Measurements from ENCODE around the gene VAMP3.

VAMP3 gene, protein sequence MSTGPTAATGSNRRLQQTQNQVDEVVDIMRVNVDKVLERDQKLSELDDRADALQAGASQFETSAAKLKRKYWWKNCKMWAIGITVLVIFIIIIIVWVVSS

DNA sequence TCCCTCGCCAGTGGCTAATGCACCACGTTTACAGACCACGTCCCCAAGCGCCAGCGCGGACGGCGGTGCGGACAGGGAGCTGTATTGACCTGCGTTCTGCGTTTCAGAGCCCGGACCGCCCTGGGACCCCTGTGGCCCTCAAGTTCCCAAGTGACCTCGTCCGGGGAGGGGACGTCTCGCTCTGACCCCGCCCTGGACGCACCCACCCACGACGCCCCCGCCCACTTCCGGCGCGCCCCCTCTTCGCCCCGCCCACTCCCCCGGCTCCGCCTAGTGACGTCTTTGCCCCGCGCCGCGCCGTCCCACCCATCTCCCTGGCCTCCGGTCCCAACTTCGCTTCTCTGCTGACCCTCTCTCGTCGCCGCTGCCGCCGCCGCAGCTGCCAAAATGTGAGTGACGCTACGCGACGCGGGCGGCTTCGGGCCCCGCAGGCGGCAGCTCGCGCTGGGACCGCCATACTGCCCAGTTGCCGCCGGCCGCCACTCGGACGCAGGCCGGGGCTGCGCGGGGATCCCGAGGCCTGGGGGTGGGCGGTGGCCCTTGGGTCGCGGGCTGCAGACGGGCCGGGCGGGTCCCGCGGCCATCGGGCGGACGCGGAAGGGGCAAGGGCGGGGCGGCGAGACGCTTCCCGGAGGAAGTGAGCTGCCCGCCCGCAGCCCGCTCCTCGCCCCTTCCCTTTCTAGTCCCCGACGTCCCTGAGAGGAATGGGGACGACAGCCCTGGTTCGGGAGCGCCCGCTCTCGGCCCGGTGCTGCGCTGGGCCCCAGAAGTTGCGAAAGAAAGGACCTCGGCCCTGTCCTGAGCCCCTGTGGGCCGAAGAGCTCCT, at the start of gene VAMP3:
VAMP3 (plus strand) TSS at position 300 of the 826 bp plus-strand sequence; CDS start at position 388, 88 bp downstream.
- DNase-seq = peak; percentile 87

DNA sequence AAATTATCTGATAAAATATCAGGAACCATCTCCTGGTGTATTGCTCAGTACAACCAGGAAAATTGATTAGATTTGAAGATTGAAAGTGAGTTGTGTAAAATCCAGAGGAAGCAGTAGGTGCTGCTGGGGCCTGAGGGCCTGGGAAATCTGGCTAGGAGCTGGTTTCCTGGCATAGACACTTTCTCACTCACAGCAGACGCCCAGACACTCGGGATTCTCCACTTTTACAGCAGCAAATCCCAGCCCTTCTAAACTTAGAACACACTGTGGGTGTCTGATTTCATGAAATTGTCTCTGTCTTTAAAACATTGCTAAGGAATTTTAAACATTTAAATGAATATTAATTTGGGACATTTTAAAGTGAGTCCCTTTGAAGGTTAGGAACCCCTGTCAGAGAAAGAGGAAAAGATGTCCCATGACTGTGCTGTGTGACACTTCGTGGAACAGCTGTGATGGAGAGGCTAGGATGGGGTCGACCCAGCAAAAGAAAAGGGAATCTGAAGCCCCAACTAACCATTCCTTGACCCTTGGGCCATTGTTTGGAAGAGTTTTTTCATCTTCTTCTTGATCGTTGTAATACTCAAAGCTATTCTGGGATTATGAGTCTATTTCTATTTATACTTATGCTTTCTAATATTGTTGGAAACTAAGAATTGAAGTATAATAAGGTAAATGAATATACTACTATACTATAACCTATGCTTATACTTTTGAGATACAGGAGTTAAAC, 49.0 kb upstream of the VAMP3 start:
- DNase-seq = no peak

DNA sequence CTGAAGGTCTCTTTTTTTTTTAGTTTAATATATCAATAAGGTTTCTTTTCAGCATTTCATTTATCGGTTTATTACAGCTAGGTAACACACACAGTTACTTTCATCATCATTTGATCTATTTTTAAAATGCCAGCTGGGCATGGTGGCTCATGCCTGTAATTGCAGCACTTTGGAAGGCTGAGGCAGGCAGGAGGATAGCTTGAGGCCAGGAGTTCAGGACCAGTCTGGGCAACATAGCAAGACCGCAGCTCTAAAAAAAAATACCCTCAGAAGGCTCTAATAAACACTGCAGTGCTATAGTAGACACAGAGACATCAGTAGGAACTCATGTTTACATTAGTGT, 48.5 kb upstream of the VAMP3 start:
- DNase-seq = no peak

DNA sequence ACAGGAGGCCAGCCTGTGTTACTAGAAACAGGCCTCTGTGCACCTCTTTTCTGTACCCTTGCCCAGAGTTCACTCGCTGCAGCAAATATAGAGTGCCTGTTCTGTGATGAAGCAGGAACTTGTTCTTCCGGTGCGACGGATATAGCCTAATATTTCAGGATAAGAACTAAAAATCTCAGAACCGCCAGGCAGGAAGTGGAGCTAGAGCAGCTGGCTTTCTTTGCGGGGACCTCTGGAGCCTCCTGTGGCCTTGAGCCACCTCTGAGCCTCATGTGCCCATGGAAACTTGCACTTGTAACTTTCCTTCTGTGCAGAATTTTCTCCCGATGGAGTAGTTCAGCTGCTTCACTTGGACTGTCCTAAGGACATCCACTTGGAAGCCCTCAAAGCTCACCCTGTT, 44.5 kb upstream of the VAMP3 start:
- no peak for DNase-seq

DNA sequence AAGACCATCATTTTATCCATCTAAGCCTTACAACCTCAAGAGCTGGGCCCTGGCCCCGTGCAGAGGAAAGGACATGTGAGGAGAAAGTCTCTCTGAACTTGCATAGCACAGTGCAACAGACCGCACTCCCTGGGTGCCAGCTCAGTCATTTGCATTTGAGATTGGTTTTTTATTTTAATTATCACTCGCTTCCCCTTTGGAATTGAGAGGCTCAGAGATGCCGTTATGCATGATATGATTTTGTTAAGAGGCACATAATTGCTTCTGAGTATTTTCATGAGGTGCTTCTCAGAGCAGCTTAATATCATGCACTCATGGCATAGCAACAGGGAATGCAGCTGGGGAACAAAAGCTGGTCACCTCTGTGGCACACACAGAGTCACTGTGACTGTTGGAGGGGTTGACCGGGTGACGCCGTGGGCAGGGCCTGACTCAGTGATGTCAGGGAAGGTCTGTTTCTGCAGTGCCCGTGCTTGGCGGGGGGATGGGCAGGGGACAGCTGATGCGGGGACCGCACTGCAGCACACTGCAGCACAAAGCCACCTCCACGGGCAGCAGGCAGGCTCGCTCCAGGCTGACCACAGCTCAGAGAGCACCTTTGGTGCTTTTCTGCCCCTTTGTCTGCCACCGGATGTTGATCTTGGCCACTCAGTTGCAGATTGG, 43.2 kb upstream of the VAMP3 start:
- DNase-seq = no peak

DNA sequence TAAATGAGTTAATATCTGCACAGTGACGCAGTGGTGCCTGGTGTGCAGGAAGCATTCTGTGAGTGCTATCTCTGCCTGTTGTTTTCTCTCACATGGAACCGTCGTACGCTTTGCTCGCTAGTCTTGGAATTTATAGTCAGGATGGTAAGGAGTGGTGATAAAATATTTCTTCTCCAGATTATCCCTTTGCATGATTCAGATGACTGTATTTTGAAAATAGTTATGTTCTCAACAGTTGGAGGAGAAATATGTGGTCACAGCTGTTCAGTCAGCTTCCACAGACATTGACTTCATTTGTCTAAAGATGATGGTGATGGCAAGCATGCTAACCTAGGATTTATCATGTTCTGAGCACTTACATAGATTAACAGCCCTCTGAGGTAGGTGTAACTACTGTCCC, 41.3 kb upstream of the VAMP3 start:
- DNase-seq = no peak

DNA sequence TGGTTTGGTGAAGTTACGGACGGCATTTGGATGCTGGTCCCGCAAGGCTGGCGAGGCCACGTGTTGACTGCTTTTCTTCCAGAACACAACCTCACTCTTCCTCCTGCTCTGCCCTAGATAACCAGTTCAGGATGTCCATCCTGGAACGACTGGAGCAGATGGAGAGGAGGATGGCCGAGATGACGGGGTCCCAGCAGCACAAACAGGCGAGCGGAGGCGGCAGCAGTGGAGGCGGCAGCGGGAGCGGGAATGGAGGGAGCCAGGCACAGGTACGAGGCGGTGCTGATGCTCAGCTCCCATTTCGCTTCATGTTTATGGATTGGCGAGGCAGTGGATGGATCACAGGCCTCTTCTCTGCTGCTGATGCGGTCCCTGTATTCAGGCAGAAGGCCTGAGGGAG, 38.8 kb upstream of the VAMP3 start:
- DNase-seq = no peak

DNA sequence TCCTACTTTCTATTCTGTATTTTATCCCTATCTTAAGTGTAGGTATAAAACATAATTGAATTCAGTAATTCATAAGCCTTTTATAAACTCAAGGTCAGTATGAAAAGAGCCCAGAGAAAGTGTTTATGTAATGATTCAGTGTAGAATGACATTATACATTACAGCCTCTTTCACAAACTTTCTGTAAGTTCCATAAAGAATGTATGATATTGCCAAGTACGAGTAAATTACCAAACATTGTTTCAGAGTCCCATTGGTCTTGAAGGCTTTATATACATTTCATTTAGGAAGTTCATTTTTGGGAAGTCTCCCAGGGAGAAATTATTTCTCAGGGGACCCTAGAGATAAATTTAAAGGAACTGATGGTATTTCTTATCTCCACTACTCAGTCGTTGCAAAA, 37.8 kb upstream of the VAMP3 start:
- DNase-seq = no peak

DNA sequence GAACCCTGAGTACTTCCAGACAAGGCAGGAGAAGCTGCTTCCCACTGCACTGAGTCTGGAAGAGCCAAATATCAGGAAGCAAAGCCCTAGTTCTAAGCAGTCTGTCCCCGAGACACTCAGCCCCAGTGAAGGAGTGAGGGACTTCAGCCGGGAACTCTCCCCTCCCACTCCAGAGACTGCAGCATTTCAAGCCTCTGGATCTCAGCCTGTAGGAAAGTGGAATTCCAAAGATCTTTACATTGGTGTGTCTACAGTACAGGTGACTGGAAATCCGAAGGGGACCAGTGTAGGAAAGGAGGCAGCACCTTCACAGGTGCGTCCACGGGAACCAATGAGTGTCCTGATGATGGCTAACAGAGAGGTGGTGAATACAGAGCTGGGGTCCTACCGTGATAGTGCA, 33.1 kb upstream of the VAMP3 start:
- no peak for DNase-seq

DNA sequence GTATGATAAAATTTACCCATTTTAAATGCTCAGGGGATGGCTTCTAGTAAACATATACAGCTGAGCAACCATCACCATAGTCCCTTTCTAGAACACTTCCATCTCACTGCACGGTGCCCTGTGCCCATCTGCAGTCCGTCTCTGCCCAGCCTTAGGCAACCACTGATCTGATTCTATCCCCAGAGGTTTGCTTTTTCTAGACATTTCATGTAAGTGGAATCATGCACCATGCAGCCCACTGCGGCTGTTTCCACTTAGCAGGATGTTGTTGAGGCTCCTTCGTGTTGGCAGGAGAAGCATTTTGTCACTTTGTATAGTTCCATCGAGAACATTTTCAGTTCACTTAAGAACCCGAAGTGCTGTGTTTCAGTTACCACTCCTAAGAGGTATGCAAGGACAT, 27.8 kb upstream of the VAMP3 start:
- no peak for DNase-seq

DNA sequence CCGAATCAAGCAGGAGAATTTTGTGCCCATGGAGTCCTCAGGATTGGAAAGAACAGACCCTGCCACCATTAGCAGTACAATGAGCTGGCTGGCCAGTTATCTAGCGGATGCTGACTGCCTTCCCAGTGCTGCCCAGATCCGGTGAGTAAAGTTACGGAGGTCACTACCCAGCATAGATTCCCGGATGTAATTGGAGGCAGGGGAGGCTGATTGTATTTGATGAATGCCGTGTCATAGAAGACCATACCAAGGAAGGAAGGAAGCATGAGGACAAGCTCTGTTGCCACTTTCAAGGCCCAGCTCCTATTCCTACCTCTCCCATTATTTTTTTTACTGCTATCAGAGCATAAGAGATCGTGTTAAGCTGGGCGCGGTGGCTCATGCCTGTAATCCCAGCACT, 26.2 kb upstream of the VAMP3 start:
- no peak for DNase-seq

DNA sequence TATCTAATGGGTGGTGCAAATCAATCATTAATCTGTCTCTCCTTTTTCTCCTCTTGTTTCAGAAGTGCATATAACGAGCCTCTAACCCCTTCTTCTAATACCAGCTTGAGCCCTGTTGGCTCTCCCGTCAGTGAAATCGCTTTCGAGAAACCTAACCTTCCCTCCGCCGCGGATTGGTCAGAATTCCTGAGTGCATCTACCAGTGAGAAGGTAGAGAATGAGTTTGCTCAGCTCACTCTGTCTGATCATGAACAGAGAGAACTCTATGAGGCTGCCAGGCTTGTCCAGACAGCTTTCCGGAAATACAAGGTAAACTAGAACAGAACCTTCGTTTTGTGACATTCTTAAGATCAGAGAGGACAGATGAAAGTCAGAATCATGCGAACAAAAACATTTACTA, 25.3 kb upstream of the VAMP3 start:
- no peak for DNase-seq

DNA sequence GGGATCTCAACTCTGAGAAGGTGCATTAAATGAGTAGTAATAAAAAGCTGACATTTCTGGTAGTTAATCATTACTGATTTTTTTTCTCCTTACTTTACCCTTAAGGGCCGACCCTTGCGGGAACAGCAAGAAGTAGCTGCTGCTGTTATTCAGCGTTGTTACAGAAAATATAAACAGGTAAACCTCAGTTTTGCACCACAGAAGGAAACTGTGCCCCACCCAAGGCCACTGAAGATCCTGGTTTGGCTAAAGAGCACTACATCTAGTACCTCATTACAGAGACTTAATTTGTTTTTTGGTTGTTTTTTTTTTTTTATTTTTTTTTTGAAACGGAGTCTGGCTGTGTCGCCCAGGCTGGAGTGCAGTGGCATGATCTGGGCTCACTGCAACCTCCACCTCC, 23.5 kb upstream of the VAMP3 start:
- DNase-seq = no peak

DNA sequence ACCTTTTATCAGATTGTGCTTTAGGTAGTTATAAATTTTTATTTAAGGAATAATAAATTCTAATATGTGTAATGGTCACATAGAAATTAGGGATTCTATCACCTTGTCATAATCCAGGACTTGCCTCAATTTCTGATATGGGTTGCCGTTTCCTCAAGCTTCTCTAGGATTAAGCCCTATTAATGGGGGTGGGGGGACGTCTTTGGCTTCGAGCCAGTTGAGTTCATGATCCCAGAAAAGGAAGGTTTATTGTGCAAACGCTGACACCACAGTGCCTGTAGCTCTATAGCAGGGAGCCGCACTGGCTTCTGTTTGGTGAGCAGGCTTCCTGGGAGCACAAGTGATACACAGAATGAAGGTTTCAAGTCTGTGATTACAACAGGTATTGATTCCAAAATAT, 22.0 kb upstream of the VAMP3 start:
- no peak for DNase-seq

DNA sequence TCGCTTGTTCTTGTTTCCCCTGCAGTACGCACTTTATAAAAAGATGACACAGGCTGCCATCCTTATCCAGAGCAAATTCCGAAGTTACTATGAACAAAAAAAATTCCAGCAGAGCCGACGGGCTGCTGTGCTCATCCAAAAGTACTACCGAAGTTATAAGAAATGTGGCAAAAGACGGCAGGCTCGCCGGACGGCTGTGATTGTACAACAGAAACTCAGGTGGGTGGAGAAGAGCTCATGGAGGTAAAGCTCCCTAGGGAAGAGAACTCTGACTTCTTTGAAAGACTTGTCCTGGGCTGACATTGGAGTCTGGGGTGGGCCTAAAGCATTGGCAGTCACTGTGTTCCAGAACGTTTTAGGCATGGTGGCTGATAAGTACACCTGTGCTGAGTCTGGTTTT, 19.9 kb upstream of the VAMP3 start:
- no peak for DNase-seq

DNA sequence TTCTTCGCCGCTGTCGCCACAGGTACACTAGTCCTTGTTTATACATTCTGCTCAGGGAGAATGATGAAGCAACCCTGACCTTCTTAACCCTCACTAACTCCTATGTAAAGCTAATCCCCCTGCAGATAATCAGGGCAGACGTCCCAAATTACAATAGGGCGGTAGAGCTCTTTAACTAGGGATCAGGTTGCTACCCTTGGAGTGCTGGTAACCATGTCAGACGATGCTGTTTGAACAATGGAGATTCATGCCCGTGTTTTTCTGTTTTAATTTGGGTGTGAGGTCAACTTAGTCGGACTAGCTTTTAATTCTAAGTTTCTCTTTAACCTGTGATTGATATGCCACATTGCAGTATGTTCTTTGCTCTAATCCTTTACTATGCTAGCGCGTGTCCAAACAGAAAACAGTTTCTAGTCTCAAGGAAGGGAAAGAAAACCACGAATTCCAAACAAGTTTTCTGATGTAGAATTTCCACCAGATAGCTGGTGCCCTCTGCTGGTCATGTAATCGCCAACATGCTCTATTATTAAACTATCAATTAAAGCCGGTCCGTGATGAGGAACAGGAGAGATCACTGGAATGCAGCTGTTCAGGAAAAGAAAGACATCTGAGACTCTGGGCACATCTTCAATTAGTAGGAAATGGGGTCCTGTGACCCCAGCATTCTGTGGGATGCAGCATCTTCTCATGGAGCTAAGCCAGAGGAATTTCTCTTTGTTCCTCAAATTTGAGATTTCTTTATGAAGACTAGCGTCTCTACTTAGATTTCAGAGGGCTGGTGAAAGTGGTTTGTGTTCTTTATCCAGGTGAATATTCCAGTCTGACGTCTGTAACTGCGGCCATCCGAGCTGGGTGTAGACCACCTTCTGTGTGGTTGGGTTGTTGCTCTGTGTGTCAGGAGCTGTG, 18.3 kb upstream of the VAMP3 start:
- peak; percentile 46 for DNase-seq

DNA sequence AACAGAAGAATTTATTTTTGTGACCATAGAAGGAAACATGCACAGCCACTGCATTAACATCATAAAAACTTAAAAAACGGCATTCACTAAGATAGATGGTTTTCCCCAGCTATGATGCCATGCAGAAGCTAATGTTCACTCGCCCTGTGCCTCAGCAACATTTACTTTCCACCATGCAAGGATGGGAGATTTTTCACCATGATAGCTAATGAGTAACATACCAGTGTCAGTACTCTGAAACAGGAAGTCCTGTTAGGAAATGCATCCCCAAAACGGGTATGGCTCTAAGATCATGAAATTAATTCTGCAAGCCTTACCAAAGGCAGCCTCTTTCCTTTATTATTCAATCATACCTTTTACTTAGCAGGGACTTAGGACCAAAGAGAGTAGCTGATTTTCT, 17.5 kb upstream of the VAMP3 start:
- DNase-seq = no peak

DNA sequence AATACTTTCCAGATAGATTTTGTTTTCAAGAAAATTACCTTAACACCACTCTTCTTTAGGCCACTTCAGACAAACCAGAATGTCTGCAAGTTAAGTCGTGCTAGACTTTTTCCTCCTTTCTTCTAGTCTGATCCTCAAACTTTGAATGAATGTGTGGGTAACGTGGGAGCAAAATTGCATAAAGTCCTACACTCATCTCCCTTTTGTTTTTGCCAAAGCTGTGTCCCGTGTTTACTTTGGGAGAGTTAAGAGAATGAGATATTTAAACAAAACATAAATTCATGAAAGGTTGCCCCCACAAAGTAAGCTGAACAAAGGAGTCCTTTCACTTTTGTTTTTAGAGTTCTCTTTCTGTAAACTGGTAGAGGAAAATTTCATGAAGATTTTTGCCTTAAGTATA, 16.9 kb upstream of the VAMP3 start:
- no peak for DNase-seq

DNA sequence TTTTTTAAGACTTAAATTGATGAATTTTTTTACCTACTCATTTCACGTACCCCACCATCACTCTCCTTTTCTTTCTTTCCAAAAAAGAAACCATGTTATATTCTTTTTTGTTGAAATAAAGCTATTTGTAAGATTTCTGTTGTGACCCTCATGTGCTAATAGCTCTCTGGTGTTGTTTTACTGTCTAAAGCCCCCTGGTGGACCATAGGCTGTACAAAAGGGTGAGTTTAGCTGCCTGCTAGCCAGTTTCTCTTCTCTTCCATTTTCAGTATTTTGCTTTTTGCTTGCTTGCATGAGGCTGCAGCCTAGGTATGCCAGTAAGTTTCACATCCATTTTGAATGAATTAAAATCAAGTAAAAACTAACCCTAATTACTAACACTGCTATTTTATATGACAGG, 15.6 kb upstream of the VAMP3 start:
- no peak for DNase-seq

DNA sequence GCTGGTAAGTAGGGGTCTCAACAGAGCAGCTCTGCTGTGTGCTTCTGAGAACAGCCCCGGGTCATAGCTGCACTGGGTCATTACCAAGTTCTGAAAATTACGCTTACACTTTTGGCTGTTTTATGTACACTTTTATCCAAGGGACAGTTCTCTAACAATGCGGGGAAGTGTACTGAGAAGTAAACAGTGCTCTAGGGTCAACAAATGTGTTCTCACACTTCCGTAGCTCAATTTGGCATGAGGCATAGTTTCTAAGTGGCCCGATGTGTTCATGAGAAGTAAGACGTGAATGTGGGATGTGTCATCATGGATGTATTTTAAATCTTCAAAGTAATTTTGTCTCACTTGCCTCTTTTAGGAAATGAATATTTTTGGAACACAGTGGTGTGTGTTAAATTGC, 10.9 kb upstream of the VAMP3 start:
- DNase-seq = no peak

DNA sequence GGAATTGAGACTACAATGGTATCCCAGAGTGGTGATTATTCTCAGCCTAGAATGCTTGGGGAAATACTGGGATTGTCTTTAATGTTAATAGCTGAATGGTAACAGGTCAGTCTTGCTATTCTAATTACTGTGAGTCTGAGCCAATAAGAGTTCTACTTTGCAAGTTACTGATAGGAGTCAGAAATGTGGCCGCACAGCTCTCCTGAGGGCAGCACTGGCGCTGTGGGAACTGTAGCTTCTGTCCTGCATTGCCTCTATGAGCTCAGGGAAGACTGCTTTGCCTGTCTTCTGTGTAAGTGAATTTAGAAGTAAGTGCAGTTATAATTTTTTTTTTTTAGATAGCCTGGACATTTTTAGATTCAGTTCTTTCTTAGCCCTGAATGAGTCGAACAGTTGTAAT, 10.0 kb upstream of the VAMP3 start:
- no peak for DNase-seq

DNA sequence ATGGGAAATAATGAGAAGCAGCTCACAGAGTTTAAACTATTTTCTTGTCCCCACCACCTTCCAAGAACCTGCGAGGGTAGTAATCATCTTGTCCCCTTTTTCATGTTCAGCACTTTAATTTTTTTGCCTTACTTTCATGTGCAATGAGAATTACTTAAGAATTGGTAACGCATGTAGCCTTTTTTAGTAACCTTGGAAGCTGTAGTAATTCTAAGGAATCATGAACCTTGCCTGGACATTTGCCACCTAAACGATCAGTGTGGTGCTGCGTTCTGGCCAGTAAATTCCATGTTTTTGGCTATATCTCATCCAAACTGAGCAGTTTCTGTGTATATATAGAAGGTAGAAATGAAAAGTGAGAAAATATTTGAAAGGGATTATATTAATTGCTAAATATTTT, 3.9 kb upstream of the VAMP3 start:
- no peak for DNase-seq

DNA sequence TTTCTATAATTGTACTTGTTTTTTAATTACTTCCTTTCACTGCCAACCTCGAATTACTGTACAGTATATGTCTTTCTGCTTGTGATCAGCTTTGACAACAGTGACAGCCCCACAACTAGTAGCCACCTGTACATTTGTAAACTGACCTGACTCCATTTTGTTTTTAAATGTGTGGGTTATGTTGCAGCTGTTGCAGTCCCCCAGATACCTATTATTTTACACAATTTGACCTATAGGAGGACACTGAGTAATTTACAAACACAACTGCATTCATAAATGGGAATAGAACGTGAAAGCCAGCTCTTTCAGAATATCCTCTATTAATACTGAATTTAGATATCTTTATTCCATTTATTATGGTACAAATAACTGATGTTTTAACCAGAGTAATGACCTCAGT, 2.5 kb upstream of the VAMP3 start:
- DNase-seq = no peak

All from activated T-cell treated with anti-CD3 and anti-CD28 coated beads for 4 hours (primary cell).